WTC11 (cell line): ENCODE results near the gene MYO16. TPM values are rescaled to one million over a fixed set of nuclear protein-coding genes. Genes with fewer than 3 reads are reported as not detected.

Experiments
- ATAC-seq: fragments of 200-7000 bp; cut with Tn5 transposase; 2 replicates; pipeline ENCODE4 v1.10.0; 2021; ENCODE audit warnings: mild to moderate bottlenecking, moderate library complexity
- CTCF ChIA-PET: fragments of 300-600 bp; sonication (Branson Sonifier 250); formaldehyde crosslinking; loops from one replicate; lab custom pipeline; 2021; ENCODE audit warnings: antibody characterized with exemption; lab: Charles Lee
- POLR2A ChIA-PET: fragments of 350-600 bp; sonication (Branson Sonifier 250); formaldehyde crosslinking; loops from one replicate; lab custom pipeline; 2021; ENCODE audit warnings: antibody characterized with exemption; lab: Charles Lee
- DNase-seq: peaks from one replicate; pipeline ENCODE4 v3.0.0; 2021; ENCODE audit warnings: low spot score
- H3K27ac Mint-ChIP-seq: 2 replicates; pipeline ENCODE4 v1.8.0; 2021; ENCODE audit warnings: mixed read lengths
- H3K27me3 Mint-ChIP-seq: 2 replicates; pipeline ENCODE4 v1.8.0; 2021; ENCODE audit warnings: low read depth, mild to moderate bottlenecking, moderate library complexity, mixed read lengths
- H3K36me3 Mint-ChIP-seq: 2 replicates; pipeline ENCODE4 v1.8.0; 2021; ENCODE audit warnings: mixed read lengths
- H3K4me1 Mint-ChIP-seq: 2 replicates; pipeline ENCODE4 v1.8.0; 2022; ENCODE audit warnings: mixed read lengths
- H3K4me3 Mint-ChIP-seq: 2 replicates; pipeline ENCODE4 v1.8.0; 2021; ENCODE audit warnings: mild to moderate bottlenecking, moderate library complexity, mixed read lengths
- H3K9me3 Mint-ChIP-seq: 2 replicates; pipeline ENCODE4 v1.8.0; 2021; ENCODE audit warnings: mixed read lengths
- ARID4B ChIP-seq: sonication (generic); formaldehyde crosslinking; IDR thresholded peaks from 2 replicates; pipeline ENCODE4 v1.8.0; 2023; ENCODE audit warnings: missing genetic modification reagents, mild to moderate bottlenecking, borderline replicate concordance
- CREB1 ChIP-seq: sonication (generic); formaldehyde crosslinking; IDR thresholded peaks from 2 replicates; pipeline ENCODE4 v1.8.0; 2023; ENCODE audit warnings: mild to moderate bottlenecking, missing genetic modification reagents
- CTCF ChIP-seq: fragments of 200-600 bp; IDR thresholded peaks from 2 replicates; pipeline ENCODE4 v1.8.0; 2022; ENCODE audit warnings: antibody characterized with exemption
- EMX1 ChIP-seq: fragments of 250-450 bp; sonication (Bioruptor Pico); IDR thresholded peaks from 2 replicates; pipeline ENCODE4 v1.8.0; 2021; ENCODE audit warnings: mild to moderate bottlenecking
- ERG ChIP-seq: fragments of 250-450 bp; sonication (Bioruptor Pico); IDR thresholded peaks from 2 replicates; pipeline ENCODE4 v1.8.0; 2021; ENCODE audit warnings: mild to moderate bottlenecking
- ESRRA ChIP-seq: sonication (generic); formaldehyde crosslinking; IDR thresholded peaks from 2 replicates; pipeline ENCODE4 v1.8.1; 2022; ENCODE audit warnings: mild to moderate bottlenecking, missing genetic modification reagents, borderline replicate concordance
- ETV6 ChIP-seq: sonication (generic); formaldehyde crosslinking; IDR thresholded peaks from 2 replicates; pipeline ENCODE4 v1.8.1; 2022; ENCODE audit warnings: mild to moderate bottlenecking, missing genetic modification reagents
- FOXK1 ChIP-seq: sonication (generic); formaldehyde crosslinking; IDR thresholded peaks from 2 replicates; pipeline ENCODE4 v1.8.0; 2022; ENCODE audit warnings: mild to moderate bottlenecking, moderate library complexity, missing genetic modification reagents
- HMGA2 ChIP-seq: fragments of 250-450 bp; sonication (Bioruptor Pico); IDR thresholded peaks from 2 replicates; pipeline ENCODE4 v1.4.0; 2021; ENCODE audit warnings: mild to moderate bottlenecking, moderate library complexity
- KAT7 ChIP-seq: sonication (generic); formaldehyde crosslinking; IDR thresholded peaks from 2 replicates; pipeline ENCODE4 v1.8.1; 2023; ENCODE audit warnings: missing genetic modification reagents, mild to moderate bottlenecking, borderline replicate concordance
- MLX ChIP-seq: sonication (generic); formaldehyde crosslinking; IDR thresholded peaks from 2 replicates; pipeline ENCODE4 v1.8.1; 2023; ENCODE audit warnings: mild to moderate bottlenecking, missing genetic modification reagents, moderate library complexity
- MYBL2 ChIP-seq: sonication (generic); formaldehyde crosslinking; IDR thresholded peaks from 2 replicates; pipeline ENCODE4 v1.8.1; 2023; ENCODE audit warnings: mild to moderate bottlenecking, moderate library complexity, missing genetic modification reagents
- OVOL2 ChIP-seq: fragments of 250-450 bp; sonication (Bioruptor Pico); IDR thresholded peaks from 2 replicates; pipeline ENCODE4 v1.9.0; 2021; ENCODE audit warnings: mild to moderate bottlenecking, borderline replicate concordance
- PRRX2 ChIP-seq: fragments of 250-450 bp; sonication (Bioruptor Pico); IDR thresholded peaks from 2 replicates; pipeline ENCODE4 v1.8.0; 2021; ENCODE audit warnings: mild to moderate bottlenecking
- RELA ChIP-seq: sonication (generic); formaldehyde crosslinking; IDR thresholded peaks from 2 replicates; pipeline ENCODE4 v1.8.1; 2022; ENCODE audit warnings: missing genetic modification reagents, mild to moderate bottlenecking, borderline replicate concordance
- SMAD3 ChIP-seq: sonication (generic); formaldehyde crosslinking; IDR thresholded peaks from 2 replicates; pipeline ENCODE4 v1.8.0; 2022; ENCODE audit warnings: missing genetic modification reagents, mild to moderate bottlenecking, borderline replicate concordance
- ZBTB21 ChIP-seq: sonication (generic); formaldehyde crosslinking; IDR thresholded peaks from 2 replicates; pipeline ENCODE4 v1.8.1; 2023; ENCODE audit warnings: mild to moderate bottlenecking, missing genetic modification reagents, borderline replicate concordance
- ZNF121 ChIP-seq: sonication (generic); formaldehyde crosslinking; IDR thresholded peaks from 2 replicates; pipeline ENCODE4 v1.8.0; 2023; ENCODE audit warnings: missing genetic modification reagents
- ZNF281 ChIP-seq: sonication (generic); formaldehyde crosslinking; IDR thresholded peaks from 2 replicates; pipeline ENCODE4 v1.8.0; 2023; ENCODE audit warnings: mild to moderate bottlenecking, missing genetic modification reagents
- ZNF317 ChIP-seq: sonication (generic); formaldehyde crosslinking; IDR thresholded peaks from 2 replicates; pipeline ENCODE4 v1.8.1; 2023; ENCODE audit warnings: low read depth, mild to moderate bottlenecking, moderate library complexity, missing genetic modification reagents, borderline replicate concordance
- ZNF416 ChIP-seq: fragments of 250-450 bp; sonication (Bioruptor Pico); IDR thresholded peaks from 2 replicates; pipeline ENCODE4 v1.9.0; 2021; ENCODE audit warnings: mild to moderate bottlenecking, inconsistent platforms
- ZNF423 ChIP-seq: fragments of 250-450 bp; sonication (Bioruptor Pico); IDR thresholded peaks from 2 replicates; pipeline ENCODE4 v2.1.2; 2022; ENCODE audit warnings: mild to moderate bottlenecking, moderate library complexity
- ZNF671 ChIP-seq: fragments of 250-450 bp; sonication (Bioruptor Pico); IDR thresholded peaks from 2 replicates; pipeline ENCODE4 v1.8.0; 2021; ENCODE audit warnings: mild to moderate bottlenecking
- total RNA-seq: library from RNA; stranded (reverse); gene quantifications from 3 replicates; pipeline ENCODE4 v1.2.3, GENCODE V29; 2021

The MYO16 gene
- total RNA-seq, 1 experiment from 2014 or later, result 0.09 TPM

GRCh38 chr13:109196948-109197347, 567.5 kb downstream of the MYO16 start (continued):
- no peak for TF ChIP-seq ARID4B
- no peak for TF ChIP-seq HMGA2 (CRISPR knock-in tag)
- TF ChIP-seq ETV6 (CRISPR knock-in tag), result no peak

GRCh38 chr13:109198585-109198984, 569.2 kb downstream of the MYO16 start:
- Mint-ChIP-seq H3K9me3 (no peaks in the 10 kb centered on the region), H3K36me3 (no peaks in the 10 kb centered on the region), H3K4me1 (peaks cover 33% of the 10 kb centered on the region), H3K27me3 (no peaks in the 10 kb centered on the region), H3K4me3 (no peak overlapping the region), H3K27ac (no peak overlapping the region)
- no peak for DNase-seq
- TF ChIP-seq ZBTB21, result no peak
- TF ChIP-seq FOXK1 (CRISPR knock-in tag), result no peak
- TF ChIP-seq ZNF317, result no peak
- no peak for TF ChIP-seq CTCF
- no peak for TF ChIP-seq ZNF121 (CRISPR knock-in tag)
- TF ChIP-seq ZNF416 (CRISPR knock-in tag), result no peak
- TF ChIP-seq PRRX2 (CRISPR knock-in tag), result no peak
- ChIA-PET CTCF (interaction anchor here (0.6 to 1.6 kb wide), 2 partner anchors 40 to 531 kb away, joined by 3 read pairs; no protein-coding TSS in a partner anchor), POLR2A (no interaction called here)
- no peak for ATAC-seq

- H3K27ac Mint-ChIP-seq, result no peak overlapping the region
- H3K36me3 Mint-ChIP-seq, result no peaks in the 10 kb centered on the region
- TF ChIP-seq ZNF281 (CRISPR knock-in tag), result no peak
- TF ChIP-seq ZNF423, result no peak
- no peak for TF ChIP-seq OVOL2 (CRISPR knock-in tag)
- no peak for TF ChIP-seq RELA
- TF ChIP-seq MYBL2 (CRISPR knock-in tag), result no peak
- no peak for TF ChIP-seq ZNF671 (CRISPR knock-in tag)
- no peak for TF ChIP-seq KAT7
- no peak for TF ChIP-seq CREB1 (CRISPR knock-in tag)
- TF ChIP-seq ESRRA (CRISPR knock-in tag), result no peak
- TF ChIP-seq ERG (CRISPR knock-in tag), result no peak
- TF ChIP-seq EMX1 (CRISPR knock-in tag), result no peak
- no peak for TF ChIP-seq MLX (CRISPR knock-in tag)
- no peak for TF ChIP-seq SMAD3 (CRISPR knock-in tag)
- TF ChIP-seq, all 79 proteins: peak for 0
- ChIA-PET CTCF (no interaction called here), POLR2A (no interaction called here)
- Mint-ChIP-seq H3K27me3 (no peaks in the 10 kb centered on the region), H3K4me3 (no peak overlapping the region), H3K4me1 (peaks cover 26% of the 10 kb centered on the region), H3K9me3 (no peaks in the 10 kb centered on the region)
- ATAC-seq (no peak), DNase-seq (no peak)
Measured at GRCh38 chr13:109199280-109199679, 569.9 kb downstream of the MYO16 start.
